H9 (cell line): Measurements from ENCODE around the gene GNAS. TPM values are rescaled to one million over a fixed set of nuclear protein-coding genes. Genes with fewer than 3 reads are reported as not detected.

Experiments
- DNase-seq: peaks from one replicate; pipeline ENCODE4 v3.0.0-alpha.2; 2017
- H2AFZ ChIP-seq: one replicate; pipeline ENCODE4 v1.6.1; 2013; ENCODE audit warnings: mild to moderate bottlenecking, low read length, control low read depth, moderate library complexity
- H2AK5ac ChIP-seq: 2 replicates; pipeline ENCODE4 v1.6.1; 2013; ENCODE audit warnings: low read length, control low read depth, mixed read lengths; ENCODE audit not compliant: insufficient read length
- H2BK120ac ChIP-seq: one replicate; pipeline ENCODE4 v1.6.1; 2013; ENCODE audit warnings: low read depth, mild to moderate bottlenecking, low read length, control low read depth, inconsistent platforms; ENCODE audit not compliant: poor library complexity, severe bottlenecking
- H2BK12ac ChIP-seq: 2 replicates; pipeline ENCODE4 v1.6.1; 2013; ENCODE audit warnings: low read length, control low read depth, mixed read lengths, low read depth; ENCODE audit not compliant: insufficient read length
- H2BK15ac ChIP-seq: 2 replicates; pipeline ENCODE4 v1.6.1; 2013; ENCODE audit warnings: low read depth, low read length, control low read depth
- H2BK20ac ChIP-seq: one replicate; pipeline ENCODE4 v1.6.1; 2013; ENCODE audit warnings: low read depth, mild to moderate bottlenecking, low read length, control low read depth, inconsistent platforms; ENCODE audit not compliant: poor library complexity, severe bottlenecking
- H2BK5ac ChIP-seq: 2 replicates; pipeline ENCODE4 v1.6.1; 2013; ENCODE audit warnings: low read length, control low read depth, mixed read lengths; ENCODE audit not compliant: insufficient read length
- H3K14ac ChIP-seq: 2 replicates; pipeline ENCODE4 v1.6.1; 2013; ENCODE audit warnings: low read length, control low read depth; ENCODE audit not compliant: insufficient read depth
- H3K18ac ChIP-seq: 2 replicates; pipeline ENCODE4 v1.6.1; 2013; ENCODE audit warnings: low read depth, mild to moderate bottlenecking, mixed read lengths, low read length, control low read depth; ENCODE audit not compliant: insufficient read length
- H3K23ac ChIP-seq: 2 replicates; pipeline ENCODE4 v1.6.1; 2013; ENCODE audit warnings: low read length, control low read depth, mixed read lengths, low read depth; ENCODE audit not compliant: insufficient read length
- H3K23me2 ChIP-seq: 2 replicates; pipeline ENCODE4 v1.6.1; 2013; ENCODE audit warnings: low read depth, mild to moderate bottlenecking, mixed read lengths, low read length, control low read depth; ENCODE audit not compliant: insufficient read length, poor library complexity, severe bottlenecking
- H3K27ac ChIP-seq: 2 replicates; pipeline ENCODE4 v1.5.1; 2013; ENCODE audit warnings: low read length, control low read depth, mixed read lengths, low read depth; ENCODE audit not compliant: insufficient read length
- H3K27me3 ChIP-seq: 2 replicates; pipeline ENCODE4 v1.6.1; 2013; ENCODE audit warnings: low read length, control low read depth, inconsistent platforms; ENCODE audit not compliant: insufficient read depth
- H3K4ac ChIP-seq: 2 replicates; pipeline ENCODE4 v1.6.1; 2013; ENCODE audit warnings: low read depth, mild to moderate bottlenecking, control low read depth, inconsistent platforms, low read length, moderate library complexity
- H3K4me1 ChIP-seq: 2 replicates; pipeline ENCODE4 v1.6.1; 2013; ENCODE audit warnings: low read length, control low read depth, inconsistent platforms; ENCODE audit not compliant: insufficient read depth
- H3K4me2 ChIP-seq: 2 replicates; pipeline ENCODE4 v1.6.1; 2013; ENCODE audit warnings: low read length, control low read depth, mixed read lengths; ENCODE audit not compliant: insufficient read length, insufficient read depth
- H3K56ac ChIP-seq: 2 replicates; pipeline ENCODE4 v1.6.1; 2013; ENCODE audit warnings: low read depth, mild to moderate bottlenecking, mixed read lengths, low read length, control low read depth; ENCODE audit not compliant: insufficient read length
- H3K79me1 ChIP-seq: 2 replicates; pipeline ENCODE4 v1.6.1; 2013; ENCODE audit warnings: low read depth, mild to moderate bottlenecking, moderate library complexity, low read length, control low read depth, inconsistent platforms; ENCODE audit not compliant: insufficient read depth, poor library complexity, severe bottlenecking
- H3K79me2 ChIP-seq: 2 replicates; pipeline ENCODE4 v1.6.1; 2013; ENCODE audit warnings: low read length, control low read depth, inconsistent platforms; ENCODE audit not compliant: insufficient read depth
- H3K9ac ChIP-seq: 2 replicates; pipeline ENCODE4 v1.6.1; 2013; ENCODE audit warnings: low read length, control low read depth, mixed read lengths; ENCODE audit not compliant: insufficient read length; ENCODE audit errors: extremely low read depth
- H3K9me3 ChIP-seq: one replicate; pipeline ENCODE4 v1.6.1; 2013; ENCODE audit warnings: low read depth, low read length, inconsistent platforms; ENCODE audit not compliant: control insufficient read depth
- H3T11ph ChIP-seq: one replicate; pipeline ENCODE4 v1.6.1; 2013; ENCODE audit warnings: mild to moderate bottlenecking, low read length, control low read depth, inconsistent platforms
- H4K20me1 ChIP-seq: one replicate; pipeline ENCODE4 v1.6.1; 2013; ENCODE audit not compliant: control insufficient read depth, insufficient read length, insufficient read depth
- H4K5ac ChIP-seq: 2 replicates; pipeline ENCODE4 v1.6.1; 2013; ENCODE audit warnings: low read depth, mild to moderate bottlenecking, mixed read lengths, low read length, control low read depth; ENCODE audit not compliant: insufficient read length
- H4K8ac ChIP-seq: replicated peaks from 2 replicates; pipeline ENCODE4 v1.6.1; 2013; ENCODE audit warnings: low read length, control low read depth, mixed read lengths, low read depth; ENCODE audit not compliant: insufficient read length
- H4K91ac ChIP-seq: 2 replicates; pipeline ENCODE4 v1.6.1; 2013; ENCODE audit warnings: low read depth, mild to moderate bottlenecking, moderate library complexity, mixed read lengths, low read length, control low read depth; ENCODE audit not compliant: insufficient read length
- H3K27ac Mint-ChIP-seq, 3 experiments: 2 replicates in 2 of 3; 3 replicates in 1 of 3; pipeline ENCODE4 v1.8.0; 2020 to 2021; ENCODE audit warnings: mixed read lengths in 3 of 3, mild to moderate bottlenecking in 1 of 3, moderate library complexity in 1 of 3
- H3K27me3 Mint-ChIP-seq: 2 replicates; pipeline ENCODE4 v1.8.0; 2021; ENCODE audit warnings: low read depth, mild to moderate bottlenecking, moderate library complexity, mixed read lengths
- H3K36me3 Mint-ChIP-seq, 3 experiments: 2 replicates in 2 of 3; 3 replicates in 1 of 3; pipeline ENCODE4 v1.8.0; 2020 to 2021; ENCODE audit warnings: low read depth in 3 of 3, mixed read lengths in 3 of 3; ENCODE audit not compliant: insufficient read depth in 1 of 3
- H3K4me1 Mint-ChIP-seq, 2 experiments: 2 replicates each; pipeline ENCODE4 v1.8.0; 2020; ENCODE audit warnings: mixed read lengths in 2 of 2
- H3K4me3 Mint-ChIP-seq, 2 experiments: 2 replicates in 1 of 2; 3 replicates in 1 of 2; pipeline ENCODE4 v1.8.0; 2020 to 2021; ENCODE audit warnings: mild to moderate bottlenecking in 2 of 2, mixed read lengths in 2 of 2, moderate library complexity in 1 of 2
- H3K9me3 Mint-ChIP-seq, 2 experiments: 2 replicates in 1 of 2; 3 replicates in 1 of 2; pipeline ENCODE4 v1.8.0; 2020; ENCODE audit warnings: mild to moderate bottlenecking in 2 of 2, mixed read lengths in 2 of 2, moderate library complexity in 1 of 2
- CTCF ChIP-seq: fragments of 200-600 bp; sonication (generic); conservative IDR thresholded peaks from 3 replicates; pipeline ENCODE4 v1.8.0; 2021; ENCODE audit warnings: antibody characterized with exemption, mild to moderate bottlenecking
- WGBS: extraction: QIAGEN DNeasy Blood & Tissue Kit; methylation state at CpG from one replicate; pipeline ENCODE4 v1.1.7; 2013; ENCODE audit warnings: missing lambda C conversion rate, low lambda C conversion rate, mixed read lengths; ENCODE audit not compliant: insufficient read length; ENCODE audit errors: extremely low coverage; 5-methylcytosine and 5-hydroxymethylcytosine counted together
- total RNA-seq: library from RNA; stranded (reverse); gene quantifications from 2 replicates; pipeline ENCODE4 v1.2.1, GENCODE V29; 2021

The GNAS gene
- total RNA-seq, 1 experiment from 2014 or later = 920 TPM

- H3K4me3 Mint-ChIP-seq = no peak overlapping the region
Measured at GRCh38 chr20:58810879-58811250, 41.7 kb upstream of the GNAS start.

More at GRCh38 chr20:58810879-58811250, 41.7 kb upstream of the GNAS start:
- Histone ChIP-seq H2AFZ (no peak overlapping the region), H3K4me1 (no peaks in the 10 kb centered on the region), H2BK20ac (no peak overlapping the region), H3K4me2 (no peak overlapping the region), H3K27ac (no peak overlapping the region), H3K9ac (no peak overlapping the region), H3K14ac (no peak overlapping the region), H4K5ac (no peak overlapping the region), H3K27me3 (no peaks in the 10 kb centered on the region), H3T11ph (no peak overlapping the region), H3K56ac (no peak overlapping the region), H3K79me1 (no peaks in the 10 kb centered on the region), H4K8ac (no peak overlapping the region), H3K18ac (no peak overlapping the region), H3K23ac (no peak overlapping the region), H2BK5ac (no peak overlapping the region), H3K4ac (no peak overlapping the region), H3K79me2 (no peaks in the 10 kb centered on the region), H2BK15ac (no peak overlapping the region), H2BK120ac (no peak overlapping the region), H2BK12ac (no peak overlapping the region), H3K23me2 (no peaks in the 10 kb centered on the region), H4K20me1 (no peaks in the 10 kb centered on the region), H3K9me3 (no peaks in the 10 kb centered on the region), H2AK5ac (no peak overlapping the region), H4K91ac (no peak overlapping the region)
- Mint-ChIP-seq H3K4me1 (peaks cover 30 to 35% of the 10 kb centered on the region in 2 experiments), H3K36me3 (peaks cover 2 to 4% (median 3%) of the 10 kb centered on the region in 3 experiments; a peak in 4 of 7 replicates), H3K27me3 (peaks cover 13% of the 10 kb centered on the region), H3K9me3 (peaks cover 0 to 3% of the 10 kb centered on the region in 2 experiments; a peak in 1 of 5 replicates), H3K27ac (no peak overlapping the region)
- TF ChIP-seq CTCF = no peak
- no peak for DNase-seq
- WGBS = no CpG with 5 or more reads among the region's 10 CpGs
